ENCODE data around the gene RPIA.

- TF ChIP-seq, protein P1, sequence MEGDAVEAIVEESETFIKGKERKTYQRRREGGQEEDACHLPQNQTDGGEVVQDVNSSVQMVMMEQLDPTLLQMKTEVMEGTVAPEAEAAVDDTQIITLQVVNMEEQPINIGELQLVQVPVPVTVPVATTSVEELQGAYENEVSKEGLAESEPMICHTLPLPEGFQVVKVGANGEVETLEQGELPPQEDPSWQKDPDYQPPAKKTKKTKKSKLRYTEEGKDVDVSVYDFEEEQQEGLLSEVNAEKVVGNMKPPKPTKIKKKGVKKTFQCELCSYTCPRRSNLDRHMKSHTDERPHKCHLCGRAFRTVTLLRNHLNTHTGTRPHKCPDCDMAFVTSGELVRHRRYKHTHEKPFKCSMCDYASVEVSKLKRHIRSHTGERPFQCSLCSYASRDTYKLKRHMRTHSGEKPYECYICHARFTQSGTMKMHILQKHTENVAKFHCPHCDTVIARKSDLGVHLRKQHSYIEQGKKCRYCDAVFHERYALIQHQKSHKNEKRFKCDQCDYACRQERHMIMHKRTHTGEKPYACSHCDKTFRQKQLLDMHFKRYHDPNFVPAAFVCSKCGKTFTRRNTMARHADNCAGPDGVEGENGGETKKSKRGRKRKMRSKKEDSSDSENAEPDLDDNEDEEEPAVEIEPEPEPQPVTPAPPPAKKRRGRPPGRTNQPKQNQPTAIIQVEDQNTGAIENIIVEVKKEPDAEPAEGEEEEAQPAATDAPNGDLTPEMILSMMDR (conservative IDR thresholded peaks at IDR 0.05; ENCODE audit: low read length): 0 out of 2 replicates have a peak, but pooled peaks have one; percentile 16
- no peak for TF ChIP-seq EZH2phosphoT487 (IDR thresholded peaks at IDR 0.05; ENCODE audit: borderline replicate concordance, low read depth, low read length)
Measured at GRCh38 chr2:88747990-88748389, 56.5 kb downstream of the RPIA start.
